Activated CD8-positive, alpha-beta T cell treated with anti-CD3 and anti-CD28 coated beads, Interleukin-2, amount 10 ng/mL, durations not matched to agents 7 days and 5 days (primary cell): Measurements from ENCODE around the gene TEX13C. TPM values are rescaled to one million over a fixed set of nuclear protein-coding genes. Genes with fewer than 3 reads are reported as not detected.
"Not testable (repeated sequence)": the region's sequence is repeated elsewhere in the genome, so short reads cannot be mapped to it uniquely, and the experiment has no call there.

Source experiments
- ATAC-seq: fragments of 150-1000 bp; cut with Tn5 transposase; one replicate; pipeline ENCODE4 v1.10.0; 2021; ENCODE audit warnings: moderate library complexity
- CTCF ChIA-PET: fragments of 350-600 bp; sonication (Branson Sonifier 250); formaldehyde crosslinking; loops from one replicate; lab custom pipeline; 2021; ENCODE audit warnings: antibody characterized with exemption; lab: Charles Lee
- POLR2A ChIA-PET: fragments of 350-600 bp; sonication (Branson Sonifier 250); formaldehyde crosslinking; loops from one replicate; lab custom pipeline; 2021; ENCODE audit warnings: antibody characterized with exemption; lab: Charles Lee
- DNase-seq: peaks from one replicate; pipeline ENCODE4 v3.0.0-alpha.2; 2020
- H3K27ac Mint-ChIP-seq: one replicate; pipeline ENCODE4 v1.8.0; 2021; ENCODE audit warnings: mild to moderate bottlenecking, mixed read lengths
- H3K27me3 Mint-ChIP-seq: one replicate; pipeline ENCODE4 v1.8.0; 2021; ENCODE audit warnings: low read depth, mixed read lengths
- H3K36me3 Mint-ChIP-seq: one replicate; pipeline ENCODE4 v1.8.0; 2021; ENCODE audit warnings: low read depth, mixed read lengths
- H3K4me1 Mint-ChIP-seq: one replicate; pipeline ENCODE4 v1.8.0; 2021; ENCODE audit warnings: low read depth, mixed read lengths
- H3K4me3 Mint-ChIP-seq: one replicate; pipeline ENCODE4 v1.8.0; 2021; ENCODE audit warnings: mild to moderate bottlenecking, mixed read lengths
- H3K9me3 Mint-ChIP-seq: one replicate; pipeline ENCODE4 v1.8.0; 2022; ENCODE audit warnings: mixed read lengths; ENCODE audit not compliant: insufficient read depth
- total RNA-seq, 2 experiments: library from RNA; stranded (reverse); gene quantifications; one replicate each; pipeline ENCODE4 v1.2.3, GENCODE V29; 2021

Gene TEX13C
- total RNA-seq = not detected

- Mint-ChIP-seq H3K4me3 (no peak within 1 kb of the TSS), H3K36me3 (no peaks in the 10 kb centered on the region), H3K27me3 (no peaks in the 10 kb centered on the region), H3K9me3 (no peaks in the 10 kb centered on the region), H3K4me1 (no peaks in the 10 kb centered on the region), H3K27ac (no peak within 1 kb of the TSS)
- DNase-seq (no peak), ATAC-seq (no peak)
- CTCF ChIA-PET = no interaction called here
- POLR2A ChIA-PET = no interaction called here
These were observed at the start of gene TEX13C for GRCh38 chrX:125319646-125320521. Gene TEX13C (plus strand): TSS chrX:125319871. CDS start chrX:125320120, 249 bp downstream.

- ATAC-seq = no peak
- Mint-ChIP-seq H3K4me1 (no peaks in the 10 kb centered on the region), H3K4me3 (no peak overlapping the region), H3K27ac (no peak overlapping the region), H3K27me3 (no peaks in the 10 kb centered on the region), H3K36me3 (no peaks in the 10 kb centered on the region), H3K9me3 (no peaks in the 10 kb centered on the region)
- ChIA-PET CTCF (no interaction called here), POLR2A (no interaction called here)
- DNase-seq = no peak
These were observed 32.4 kb upstream of the TEX13C start for GRCh38 chrX:125287282-125287681.

DNA sequence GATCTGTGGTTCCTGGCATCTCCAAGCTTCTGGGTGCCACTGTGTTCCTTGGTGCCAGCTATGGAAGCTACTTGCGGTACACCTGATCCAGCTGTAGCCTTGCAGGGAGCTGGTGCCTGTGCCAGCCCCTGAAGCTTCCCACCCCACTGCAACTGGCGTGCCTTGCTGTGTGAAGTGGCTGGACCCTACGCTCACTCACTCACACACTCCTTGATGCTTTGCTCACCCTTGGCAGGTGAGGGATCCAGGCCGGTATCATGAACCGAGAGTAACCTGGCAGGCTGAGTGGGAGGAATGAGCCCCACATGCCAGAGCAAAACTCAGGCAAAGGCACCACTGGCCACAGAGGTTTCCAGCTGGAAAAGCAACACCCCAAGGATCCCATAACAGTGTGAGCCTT is 31.3 kb upstream of the TEX13C start:
- H3K4me3 Mint-ChIP-seq = no peak overlapping the region
- ChIA-PET POLR2A (no interaction called here), CTCF (no interaction called here)
- no peaks in the 10 kb centered on the region for H3K4me1 Mint-ChIP-seq
- ATAC-seq = no peak
- no peak overlapping the region for H3K27ac Mint-ChIP-seq
- DNase-seq = no peak
- H3K36me3 Mint-ChIP-seq = no peaks in the 10 kb centered on the region
- peaks cover under 1% of the 10 kb centered on the region for H3K9me3 Mint-ChIP-seq
- H3K27me3 Mint-ChIP-seq = no peaks in the 10 kb centered on the region

- Mint-ChIP-seq H3K4me1 (peaks cover 5% of the 10 kb centered on the region), H3K36me3 (peaks cover 1% of the 10 kb centered on the region), H3K27me3 (no peaks in the 10 kb centered on the region), H3K9me3 (peaks cover 7% of the 10 kb centered on the region), H3K4me3 (no peak overlapping the region), H3K27ac (no peak overlapping the region)
- ChIA-PET POLR2A (no interaction called here), CTCF (no interaction called here)
- DNase-seq (no peak), ATAC-seq (no peak)
These were observed 30.5 kb upstream of the TEX13C start for GRCh38 chrX:125289209-125289608.

DNA sequence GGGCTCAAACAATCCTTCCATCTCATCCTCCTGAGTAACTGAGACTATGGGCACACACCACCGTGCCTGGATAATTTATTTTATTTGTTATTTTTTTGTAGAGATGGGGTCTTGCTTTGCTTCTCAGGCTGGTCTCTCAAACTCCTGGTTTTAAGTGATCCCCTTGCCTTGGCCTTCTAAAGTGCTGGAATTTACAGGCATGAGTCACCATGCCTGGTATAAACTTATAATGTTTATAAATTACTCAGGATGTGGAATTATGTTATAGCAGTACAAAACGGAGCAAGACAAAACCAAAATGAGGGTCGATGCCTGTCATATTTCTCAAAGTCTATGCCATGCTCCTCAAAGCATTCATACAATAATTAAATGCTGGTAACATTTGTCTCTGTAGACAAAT is 29.8 kb upstream of the TEX13C start:
- peaks cover 13% of the 10 kb centered on the region for H3K4me1 Mint-ChIP-seq
- peaks cover 1% of the 10 kb centered on the region for H3K36me3 Mint-ChIP-seq
- ChIA-PET POLR2A (no interaction called here), CTCF (no interaction called here)
- H3K4me3 Mint-ChIP-seq = no peak overlapping the region
- DNase-seq = no peak
- no peak overlapping the region for H3K27ac Mint-ChIP-seq
- no peak for ATAC-seq
- H3K9me3 Mint-ChIP-seq = peaks cover 7% of the 10 kb centered on the region
- no peaks in the 10 kb centered on the region for H3K27me3 Mint-ChIP-seq

- Mint-ChIP-seq H3K4me1 (peaks cover 17% of the 10 kb centered on the region), H3K27ac (no peak overlapping the region), H3K4me3 (no peak overlapping the region), H3K36me3 (peaks cover 1% of the 10 kb centered on the region), H3K9me3 (peaks cover 7% of the 10 kb centered on the region), H3K27me3 (no peaks in the 10 kb centered on the region)
- ChIA-PET CTCF (no interaction called here), POLR2A (no interaction called here)
- no peak for ATAC-seq
- DNase-seq = no peak
These were observed 28.5 kb upstream of the TEX13C start for GRCh38 chrX:125291124-125291523.

- H3K4me1 Mint-ChIP-seq = peaks cover 17% of the 10 kb centered on the region
- H3K36me3 Mint-ChIP-seq = peaks cover 1% of the 10 kb centered on the region
- H3K4me3 Mint-ChIP-seq = no peak overlapping the region
- CTCF ChIA-PET = no interaction called here
- POLR2A ChIA-PET = no interaction called here
- H3K27me3 Mint-ChIP-seq = no peaks in the 10 kb centered on the region
- DNase-seq = no peak
- no peak for ATAC-seq
- peak overlapping the region; percentile 7 for H3K27ac Mint-ChIP-seq
- H3K9me3 Mint-ChIP-seq = peaks cover 7% of the 10 kb centered on the region
These were observed 25.6 kb upstream of the TEX13C start for GRCh38 chrX:125293850-125294780.

DNA sequence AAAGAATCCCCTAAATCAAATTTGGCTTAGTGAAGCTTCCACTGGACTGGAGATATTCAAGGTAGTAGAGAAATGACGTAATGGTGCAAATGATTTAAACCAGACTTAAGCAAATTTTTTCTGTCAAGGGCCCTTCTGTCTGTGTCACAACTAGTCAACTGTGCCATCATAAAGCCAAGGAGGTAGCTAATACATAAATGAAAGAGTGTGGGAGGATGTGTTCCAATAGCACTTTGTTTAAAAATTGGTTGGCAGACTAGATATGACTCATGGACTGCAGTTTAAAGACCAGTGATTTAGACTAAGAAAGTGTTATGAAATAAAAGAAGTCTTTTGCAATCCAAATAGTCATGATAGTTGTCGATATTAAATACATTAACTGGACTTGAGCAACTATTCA is 24.3 kb upstream of the TEX13C start:
- Mint-ChIP-seq H3K36me3 (peaks cover 1% of the 10 kb centered on the region), H3K4me1 (peaks cover 17% of the 10 kb centered on the region), H3K4me3 (no peak overlapping the region), H3K27ac (peak overlapping the region; percentile 39), H3K27me3 (no peaks in the 10 kb centered on the region), H3K9me3 (peaks cover 7% of the 10 kb centered on the region)
- ChIA-PET POLR2A (no interaction called here), CTCF (no interaction called here)
- ATAC-seq (no peak), DNase-seq (no peak)

- ChIA-PET CTCF (interaction anchor here (1.3 kb wide), 1 partner anchor 14 kb away, joined by 3 read pairs; no protein-coding TSS in a partner anchor), POLR2A (no interaction called here)
- Mint-ChIP-seq H3K36me3 (peaks cover under 1% of the 10 kb centered on the region), H3K9me3 (peaks cover 2% of the 10 kb centered on the region), H3K27ac (no peak overlapping the region), H3K4me3 (no peak overlapping the region), H3K4me1 (peaks cover 15% of the 10 kb centered on the region), H3K27me3 (no peaks in the 10 kb centered on the region)
- DNase-seq = no peak
- no peak for ATAC-seq
These were observed 20.8 kb upstream of the TEX13C start for GRCh38 chrX:125298871-125299270.

DNA sequence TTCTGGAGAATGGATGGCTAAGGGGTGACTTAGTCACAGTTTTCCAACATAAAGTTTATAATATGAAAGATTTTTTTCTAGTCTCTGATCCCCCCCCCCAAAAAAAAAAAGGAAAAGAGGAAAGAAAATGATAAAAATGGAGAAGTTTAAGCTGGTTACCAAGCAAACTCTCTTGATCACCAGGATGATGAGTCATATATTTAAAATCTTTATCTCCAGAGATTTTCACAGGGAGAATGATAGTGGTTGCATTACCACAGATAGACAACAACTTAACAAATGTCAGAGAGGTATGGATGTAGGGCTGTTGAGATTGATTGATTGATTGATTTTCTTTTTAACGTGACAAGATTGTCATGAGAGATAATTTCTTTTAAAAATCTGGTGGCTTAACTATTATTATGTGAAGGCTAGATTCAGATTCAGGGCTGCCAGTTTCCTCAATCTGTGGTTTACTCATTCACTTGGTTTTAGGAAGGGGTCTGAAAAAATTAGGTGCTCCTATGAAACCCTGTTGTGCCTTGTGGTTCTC is 13.3 kb upstream of the TEX13C start:
- Mint-ChIP-seq H3K27me3 (no peaks in the 10 kb centered on the region), H3K9me3 (no peaks in the 10 kb centered on the region), H3K27ac (no peak overlapping the region), H3K36me3 (no peaks in the 10 kb centered on the region), H3K4me1 (no peaks in the 10 kb centered on the region), H3K4me3 (no peak overlapping the region)
- ChIA-PET POLR2A (no interaction called here), CTCF (no interaction called here)
- no peak for DNase-seq
- no peak for ATAC-seq

DNA sequence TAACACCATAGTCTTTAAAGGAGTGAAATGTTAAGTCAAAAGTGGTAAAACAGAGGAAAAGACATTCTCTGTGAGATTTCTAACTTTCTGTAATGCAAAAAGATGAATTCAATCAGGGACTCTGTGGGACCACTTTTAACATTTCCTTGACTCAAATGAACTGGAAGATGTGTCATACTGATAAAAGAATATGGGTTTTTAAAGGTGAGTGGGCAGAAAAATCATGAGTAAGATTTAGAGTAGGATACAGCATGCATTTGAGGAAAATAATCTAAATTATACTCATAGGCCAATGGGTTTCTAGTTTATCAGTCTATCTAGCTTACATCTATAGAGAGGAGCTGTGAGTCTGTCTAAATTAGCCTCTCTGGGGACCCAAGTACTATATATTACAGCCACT is 11.0 kb upstream of the TEX13C start:
- Mint-ChIP-seq H3K9me3 (no peaks in the 10 kb centered on the region), H3K4me3 (no peak overlapping the region), H3K4me1 (no peaks in the 10 kb centered on the region), H3K27me3 (no peaks in the 10 kb centered on the region), H3K36me3 (no peaks in the 10 kb centered on the region), H3K27ac (no peak overlapping the region)
- ATAC-seq = no peak
- DNase-seq = no peak
- POLR2A ChIA-PET = no interaction called here
- CTCF ChIA-PET = no interaction called here

GRCh38 chrX:125319166-125319565 is 505 bp upstream of the TEX13C start:
- ATAC-seq, H3K27me3 Mint-ChIP-seq, H3K4me1 Mint-ChIP-seq, H3K36me3 Mint-ChIP-seq, H3K4me3 Mint-ChIP-seq, CTCF ChIA-PET, DNase-seq, H3K9me3 Mint-ChIP-seq, H3K27ac Mint-ChIP-seq, POLR2A ChIA-PET: not testable (repeated sequence)
